Activated CD4-positive, alpha-beta T cell treated with anti-CD3 and anti-CD28 coated beads, Interleukin-2, Interleukin-4, amounts not matched to agents 100 ng/mL and 50 ng/mL, durations not matched to agents 16 hours and 8 hours (primary cell): ENCODE results near the gene CRY1.
"Not testable (repeated sequence)": the region's sequence is repeated elsewhere in the genome, so short reads cannot be mapped to it uniquely, and the experiment has no call there.

ENCODE experiments used
- DNase-seq: peaks from one replicate; pipeline ENCODE4 v3.0.0-alpha.2; 2020; ENCODE audit warnings: low spot score

The CRY1 gene

DNA sequence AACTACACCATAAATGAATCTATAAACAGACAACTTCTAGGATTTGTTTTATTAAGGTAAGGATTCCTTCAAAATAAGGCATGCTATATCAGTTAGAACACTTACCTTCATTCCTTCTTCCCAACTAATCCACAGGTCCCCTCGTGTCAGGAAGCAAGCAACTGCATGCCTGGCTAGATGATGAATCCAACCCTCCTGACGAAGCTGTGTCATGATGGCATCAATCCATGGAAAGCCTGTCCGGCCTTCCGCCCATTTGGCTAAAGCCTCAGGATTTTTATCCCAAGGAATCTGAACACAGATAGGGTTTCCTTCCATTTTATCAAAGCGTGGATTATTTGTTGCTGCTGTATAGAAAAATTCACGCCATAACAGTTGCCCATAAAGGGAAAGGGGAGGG is 93.9 kb downstream of the CRY1 start:
- DNase-seq: no peak

DNA sequence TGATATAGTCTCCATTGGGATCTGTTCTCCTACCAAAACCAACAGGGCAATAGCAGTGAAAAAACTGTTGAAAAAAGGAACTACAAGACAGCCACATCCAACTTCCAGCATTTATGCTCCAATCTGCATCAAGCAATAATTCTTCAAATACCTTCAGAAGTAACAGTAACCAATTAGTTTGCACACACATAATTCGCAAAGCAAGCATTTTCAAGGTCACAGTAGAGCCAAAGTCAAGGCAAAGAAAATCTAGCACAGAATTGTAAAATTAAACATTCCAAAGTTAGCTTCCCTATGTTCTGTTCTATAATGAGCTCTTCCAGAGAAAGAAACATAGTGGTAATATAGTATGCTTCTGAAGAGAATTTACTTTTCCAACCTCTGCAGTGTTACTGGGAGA is 95.4 kb downstream of the CRY1 start:
- DNase-seq: no peak

DNA sequence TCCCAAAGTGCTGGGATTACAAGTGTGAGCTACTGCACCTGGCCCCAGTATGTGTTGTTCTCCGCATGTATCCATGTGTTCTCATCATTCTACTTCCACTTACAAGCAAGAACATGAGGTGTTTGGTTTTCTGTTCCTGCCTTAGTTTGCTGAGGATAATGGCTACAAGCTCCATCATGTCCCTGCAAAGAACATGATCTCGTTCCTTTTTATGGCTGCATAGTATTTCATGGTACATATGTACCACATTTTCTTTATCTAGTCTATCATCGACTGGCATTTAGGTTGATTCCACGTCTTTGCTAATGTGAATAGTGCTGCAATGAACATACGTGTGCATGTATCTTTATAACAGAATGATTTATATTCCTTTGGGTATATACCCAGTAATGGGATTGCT is 97.2 kb downstream of the CRY1 start:
- DNase-seq: not testable (repeated sequence)

DNA sequence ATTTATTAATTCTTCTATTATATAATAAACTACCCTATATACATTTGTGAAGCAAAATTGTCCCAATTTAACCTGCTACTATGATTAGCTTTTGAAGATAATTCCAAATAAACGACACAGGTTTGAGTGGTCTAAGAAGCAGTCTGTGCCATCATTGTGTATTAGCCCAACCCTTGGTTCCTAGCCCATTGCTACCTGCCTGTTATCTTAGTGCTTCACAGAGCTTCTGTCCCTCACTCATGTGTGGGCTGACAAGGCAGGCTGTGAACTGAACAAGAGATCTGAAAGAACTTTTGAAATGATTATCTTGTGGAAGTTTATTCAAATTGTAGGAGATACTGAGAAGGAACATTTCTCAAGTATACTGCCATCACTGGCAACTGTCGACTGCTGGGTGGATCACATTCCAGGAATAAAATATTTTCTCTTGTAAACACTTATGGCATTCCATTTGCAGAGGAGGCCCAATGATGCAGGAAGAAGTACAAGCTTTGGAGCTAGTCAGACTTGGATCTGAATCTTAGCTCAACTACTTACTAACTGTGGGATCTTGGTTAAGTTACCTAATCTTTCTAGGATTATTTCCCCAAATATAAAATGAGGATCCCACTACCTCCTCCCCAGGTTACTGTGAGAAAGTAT is 98.6 kb downstream of the CRY1 start:
- DNase-seq: no peak

GRCh38 chr12:106987846-106988245 is 105.5 kb downstream of the CRY1 start:
- no peak for DNase-seq

DNA sequence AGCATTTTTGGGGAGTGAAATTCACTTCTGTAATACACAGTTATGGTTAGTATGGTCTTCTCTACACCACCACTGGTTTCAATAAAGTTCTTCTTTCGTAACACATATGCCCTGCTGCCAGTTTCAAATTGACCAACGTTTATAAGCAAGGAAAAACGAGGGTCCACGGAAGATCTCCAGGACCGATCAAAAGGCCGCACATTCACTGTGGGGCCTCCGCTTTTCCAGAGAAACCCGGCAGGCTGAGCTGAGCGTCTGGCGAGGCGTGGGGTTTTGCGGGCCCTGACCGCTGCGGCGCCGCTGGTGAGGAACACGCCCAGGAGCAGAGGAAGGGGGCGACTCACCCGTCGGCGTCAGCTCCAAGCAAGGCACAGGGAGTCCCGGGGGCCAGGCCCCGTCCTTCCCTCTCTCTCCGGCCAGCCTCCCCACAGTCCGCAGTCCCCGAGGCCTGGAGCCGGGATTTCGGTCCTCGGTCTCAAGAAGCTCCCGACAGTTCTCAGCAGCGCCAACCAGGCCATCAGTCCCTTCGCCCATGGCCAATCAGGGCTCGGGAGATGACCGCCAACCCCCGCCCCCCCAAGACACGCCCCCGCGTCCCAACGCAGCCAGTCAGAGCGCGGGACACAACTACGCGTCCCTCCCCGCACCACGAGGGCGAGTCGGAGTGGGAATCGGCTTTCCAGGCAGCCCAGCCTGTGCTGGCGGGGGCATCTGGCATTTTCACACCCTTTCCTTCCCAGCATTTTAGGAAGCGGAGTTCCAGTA is 106.5 kb downstream of the CRY1 start, which contains the start of gene MTERF2:
TSS of gene MTERF2 (minus strand) at position 522 of the 765 bp plus-strand sequence. CDS start 8,432 bp downstream, outside the sequence.
- DNase-seq: peak; percentile 82

- DNase-seq: no peak
These were observed 107.2 kb downstream of the CRY1 start for GRCh38 chr12:106986135-106986534.

DNA sequence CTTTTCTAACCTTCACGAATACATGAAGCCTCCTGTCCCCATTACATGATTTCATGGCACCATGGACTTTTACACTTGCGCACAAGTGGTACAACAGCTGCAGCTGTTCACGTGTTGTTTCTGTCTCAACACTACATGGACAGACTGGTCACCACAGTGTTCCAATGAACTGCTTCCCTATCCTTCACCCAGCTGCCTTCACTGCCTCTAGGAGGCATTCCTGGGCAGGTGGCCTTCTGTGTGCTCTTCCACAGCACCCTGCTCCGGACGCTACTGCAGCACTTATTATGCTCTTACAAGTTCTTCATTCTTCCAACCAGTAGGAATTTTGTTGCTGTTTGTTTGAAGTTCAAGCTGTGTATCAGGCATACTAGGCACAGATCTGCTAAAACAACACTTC is 107.9 kb downstream of the CRY1 start:
- DNase-seq: no peak

DNA sequence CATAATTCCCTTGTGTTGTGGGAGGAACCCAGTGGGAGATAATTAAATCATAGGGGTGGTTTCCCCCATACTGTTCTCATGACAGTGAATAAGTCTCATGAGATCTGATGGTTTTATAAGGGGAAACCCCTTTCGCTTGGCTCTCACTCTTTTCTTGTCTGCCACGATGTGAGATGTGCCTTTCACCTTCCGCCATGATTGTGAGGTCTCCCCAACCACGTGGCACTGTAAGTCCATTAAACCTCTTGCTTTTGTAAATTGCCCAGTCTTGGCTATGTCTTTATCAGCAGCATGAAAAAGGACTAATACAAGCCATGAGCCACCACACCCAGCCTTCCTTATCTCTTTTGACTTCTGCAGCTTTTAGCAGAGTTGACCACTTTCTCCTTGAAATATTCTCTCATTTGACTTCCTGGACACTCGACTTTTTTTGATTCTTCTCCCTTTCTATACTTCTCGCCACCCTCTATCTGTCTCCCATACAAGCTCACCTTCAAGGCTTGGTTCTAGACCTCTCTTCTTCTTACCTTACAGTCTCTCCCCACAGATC is 108.7 kb downstream of the CRY1 start:
- no peak for DNase-seq

DNA sequence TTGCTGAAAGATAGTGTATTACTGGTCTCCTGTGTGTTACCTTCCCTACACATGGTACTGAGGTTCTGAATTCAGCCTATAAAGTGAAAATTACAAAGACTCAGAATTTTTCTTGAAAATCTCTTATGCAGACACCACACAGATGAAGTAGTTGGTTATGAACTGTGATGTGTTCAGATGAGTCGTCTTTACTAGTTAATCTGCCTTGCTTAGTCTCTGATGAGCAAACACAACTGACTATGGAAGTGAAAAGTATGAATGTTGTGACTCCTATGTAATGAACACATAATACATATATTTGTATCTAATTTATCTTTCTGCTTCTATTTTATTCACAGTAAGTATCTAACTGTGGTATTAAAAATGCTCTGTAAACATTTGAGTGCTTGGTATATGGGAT is 111.1 kb downstream of the CRY1 start:
- no peak for DNase-seq

GRCh38 chr12:106981788-106982187 is 111.6 kb downstream of the CRY1 start:
- DNase-seq: no peak

GRCh38 chr12:106980944-106981343 is 112.4 kb downstream of the CRY1 start:
- no peak for DNase-seq

- DNase-seq: no peak
These were observed 115.1 kb downstream of the CRY1 start for GRCh38 chr12:106978035-106978800.

DNA sequence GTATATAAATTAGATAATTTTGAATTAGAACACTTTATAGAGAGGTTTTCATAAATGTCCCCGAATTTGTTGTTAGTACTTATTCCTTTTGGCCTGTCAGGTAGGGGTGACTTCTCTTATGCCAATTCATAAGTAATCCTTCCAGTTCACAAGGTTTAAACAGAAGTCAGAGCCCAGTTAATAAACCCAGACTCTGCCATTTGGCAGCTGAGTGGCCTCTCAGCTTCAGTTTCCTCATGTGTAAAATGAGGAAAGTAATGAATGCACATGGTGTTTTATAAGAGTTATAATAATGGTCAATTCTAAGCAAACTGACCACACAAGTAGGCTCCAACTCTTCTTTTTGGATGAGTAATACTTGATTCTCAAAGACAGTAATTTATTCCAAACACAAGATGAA is 116.7 kb downstream of the CRY1 start:
- no peak for DNase-seq

- DNase-seq: no peak
These were observed 117.2 kb downstream of the CRY1 start for GRCh38 chr12:106975993-106976658.

DNA sequence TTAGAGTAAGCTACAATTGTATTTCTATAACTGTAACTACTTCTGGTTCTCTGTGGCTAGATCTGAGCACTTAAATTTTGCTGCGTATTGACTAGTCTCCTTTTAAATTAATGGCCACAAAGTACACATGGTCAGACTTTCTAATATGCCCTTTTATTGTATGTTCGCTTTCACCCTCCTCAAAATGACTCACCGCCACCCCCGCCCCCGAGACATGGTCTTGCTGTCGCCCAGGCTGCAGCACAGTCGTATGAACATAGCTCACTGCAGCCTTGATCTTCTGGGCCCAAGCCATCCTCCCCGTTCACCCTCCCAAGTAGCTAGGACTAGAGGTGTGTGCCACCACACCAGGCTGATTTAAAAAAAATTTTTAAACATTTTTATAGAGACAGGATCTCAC is 118.3 kb downstream of the CRY1 start:
- DNase-seq: no peak

DNA sequence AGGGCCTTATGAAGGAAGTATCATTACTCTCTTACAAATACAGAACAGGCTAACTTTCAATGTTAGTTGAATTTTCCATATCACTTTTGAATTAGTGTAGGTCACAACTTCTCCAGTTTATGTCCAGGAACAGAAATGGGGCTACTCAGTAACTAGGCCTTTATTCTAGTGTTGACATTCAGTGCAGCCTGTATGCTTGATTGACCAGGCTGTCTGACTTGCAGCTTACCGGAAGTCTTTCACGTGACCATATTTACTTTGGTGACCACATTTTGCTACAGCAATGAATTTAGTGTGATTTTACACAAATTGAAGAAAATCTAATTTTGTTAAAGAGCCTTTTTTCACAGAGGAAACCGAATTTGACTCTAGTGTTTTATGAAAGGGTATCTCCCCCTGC is 118.8 kb downstream of the CRY1 start:
- DNase-seq: no peak

- DNase-seq: no peak
These were observed 119.8 kb downstream of the CRY1 start for GRCh38 chr12:106973545-106973944.

DNA sequence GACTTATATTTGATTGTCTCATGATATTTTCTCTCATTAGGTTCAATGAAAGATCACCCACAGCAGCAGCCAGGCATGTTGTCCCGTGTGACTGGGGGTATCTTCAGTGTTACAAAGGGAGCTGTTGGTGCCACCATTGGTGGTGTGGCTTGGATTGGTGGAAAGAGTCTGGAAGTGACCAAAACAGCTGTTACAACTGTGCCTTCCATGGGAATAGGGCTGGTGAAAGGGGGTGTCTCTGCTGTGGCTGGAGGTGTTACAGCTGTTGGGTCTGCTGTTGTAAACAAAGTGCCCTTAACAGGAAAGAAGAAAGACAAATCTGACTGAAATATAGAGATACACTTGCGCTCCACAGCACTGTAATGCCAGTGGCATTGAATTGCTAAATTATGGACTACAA is 122.3 kb downstream of the CRY1 start:
- DNase-seq: no peak

DNA sequence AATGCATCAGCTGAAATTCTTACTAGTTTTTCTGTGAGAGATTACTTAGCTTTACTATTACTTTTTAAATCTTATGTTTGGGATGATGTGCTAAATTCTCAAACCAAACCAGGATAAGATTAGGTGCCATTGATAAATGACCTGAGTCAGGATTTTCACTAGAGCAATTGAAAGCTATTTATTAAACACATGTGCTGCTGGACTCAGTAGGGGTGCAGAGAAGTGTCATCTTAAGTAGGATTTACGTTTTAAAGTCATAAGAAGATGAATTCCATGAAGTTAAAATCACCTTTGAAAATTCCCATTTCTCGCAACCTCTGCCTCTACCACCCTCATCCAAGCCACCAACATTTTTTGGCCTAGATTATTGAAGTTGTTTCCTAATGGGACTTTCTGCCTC is 128.8 kb downstream of the CRY1 start:
- DNase-seq: no peak

DNA sequence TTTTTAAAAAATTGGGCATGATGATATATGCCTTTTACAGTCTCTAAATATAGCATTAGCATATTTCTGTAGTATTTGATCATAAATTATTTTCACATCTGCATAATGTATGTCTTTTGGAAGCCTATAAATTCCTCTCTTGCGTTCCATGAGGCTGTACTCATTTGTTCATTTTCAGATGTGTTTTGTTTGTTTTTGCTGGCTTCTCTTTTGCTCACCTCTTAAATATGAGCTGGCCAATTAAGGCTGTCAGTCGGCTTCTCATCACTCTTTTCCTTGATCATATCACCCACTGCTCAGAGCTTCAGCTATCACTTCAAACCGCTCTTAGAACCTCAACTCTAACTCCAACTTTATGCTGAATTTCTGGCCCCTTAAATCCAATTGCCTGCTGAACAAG is 131.1 kb downstream of the CRY1 start:
- DNase-seq: no peak

DNA sequence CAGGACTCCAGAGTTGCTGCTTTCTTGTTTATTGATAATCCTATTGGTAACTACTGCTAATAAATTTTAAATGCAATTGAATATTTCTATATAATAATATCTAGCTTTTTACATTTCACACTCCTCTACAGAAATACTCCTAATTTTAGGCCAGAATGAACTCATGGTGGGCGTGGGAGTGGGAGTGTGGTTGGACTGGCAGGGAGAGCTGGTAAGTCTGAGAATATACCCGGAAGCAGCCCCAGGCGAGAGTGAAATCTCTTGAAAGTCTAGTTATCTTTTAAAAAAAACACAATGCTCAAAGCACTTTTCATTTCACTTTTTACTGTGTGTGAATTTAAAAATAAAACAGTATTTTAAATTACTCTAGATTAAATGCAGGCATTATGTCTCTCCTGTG is 132.9 kb downstream of the CRY1 start:
- DNase-seq: no peak
